ENCODE measurements around the gene PCBP3. TPM values are rescaled to one million over a fixed set of nuclear protein-coding genes. Genes with fewer than 3 reads are reported as not detected.
A peak's percentile ranks its signal among the peaks of the same experiment; 100 is the strongest.

Gene PCBP3
- total RNA-seq, 1 donor from 2014 or later: 2.5 TPM

GRCh38 chr21:45877171-45877438 lies 233.6 kb downstream of the PCBP3 start:
- no peak for DNase-seq (ENCODE audit: low spot score)
- Mint-ChIP-seq H3K36me3 (ENCODE audit: low read depth, unreplicated experiment) (no peaks in the 10 kb centered on the region), H3K27me3 (ENCODE audit: unreplicated experiment) (peaks cover 4% of the 10 kb centered on the region), H3K27ac (ENCODE audit: unreplicated experiment) (no peak overlapping the region), H3K9me3 (ENCODE audit: unreplicated experiment) (no peaks in the 10 kb centered on the region), H3K4me3 (ENCODE audit: unreplicated experiment) (no peak overlapping the region), H3K4me1 (ENCODE audit: unreplicated experiment) (no peaks in the 10 kb centered on the region)
- TF ChIP-seq, protein P1, sequence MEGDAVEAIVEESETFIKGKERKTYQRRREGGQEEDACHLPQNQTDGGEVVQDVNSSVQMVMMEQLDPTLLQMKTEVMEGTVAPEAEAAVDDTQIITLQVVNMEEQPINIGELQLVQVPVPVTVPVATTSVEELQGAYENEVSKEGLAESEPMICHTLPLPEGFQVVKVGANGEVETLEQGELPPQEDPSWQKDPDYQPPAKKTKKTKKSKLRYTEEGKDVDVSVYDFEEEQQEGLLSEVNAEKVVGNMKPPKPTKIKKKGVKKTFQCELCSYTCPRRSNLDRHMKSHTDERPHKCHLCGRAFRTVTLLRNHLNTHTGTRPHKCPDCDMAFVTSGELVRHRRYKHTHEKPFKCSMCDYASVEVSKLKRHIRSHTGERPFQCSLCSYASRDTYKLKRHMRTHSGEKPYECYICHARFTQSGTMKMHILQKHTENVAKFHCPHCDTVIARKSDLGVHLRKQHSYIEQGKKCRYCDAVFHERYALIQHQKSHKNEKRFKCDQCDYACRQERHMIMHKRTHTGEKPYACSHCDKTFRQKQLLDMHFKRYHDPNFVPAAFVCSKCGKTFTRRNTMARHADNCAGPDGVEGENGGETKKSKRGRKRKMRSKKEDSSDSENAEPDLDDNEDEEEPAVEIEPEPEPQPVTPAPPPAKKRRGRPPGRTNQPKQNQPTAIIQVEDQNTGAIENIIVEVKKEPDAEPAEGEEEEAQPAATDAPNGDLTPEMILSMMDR (IDR thresholded peaks at IDR 0.05; ENCODE audit: unreplicated experiment): no peak

- H3K9me3 Mint-ChIP-seq (ENCODE audit: unreplicated experiment): no peaks in the 10 kb centered on the region
- no peak overlapping the region for H3K4me3 Mint-ChIP-seq (ENCODE audit: unreplicated experiment)
- no peaks in the 10 kb centered on the region for H3K36me3 Mint-ChIP-seq (ENCODE audit: low read depth, unreplicated experiment)
- no peaks in the 10 kb centered on the region for H3K4me1 Mint-ChIP-seq (ENCODE audit: unreplicated experiment)
- DNase-seq (ENCODE audit: low spot score): no peak
- TF ChIP-seq, protein P1 (IDR thresholded peaks at IDR 0.05; ENCODE audit: unreplicated experiment): no peak
- no peak overlapping the region for H3K27ac Mint-ChIP-seq (ENCODE audit: unreplicated experiment)
- peaks cover 4% of the 10 kb centered on the region for H3K27me3 Mint-ChIP-seq (ENCODE audit: unreplicated experiment)
Measured at GRCh38 chr21:45877821-45878469, 234.4 kb downstream of the PCBP3 start.

DNA sequence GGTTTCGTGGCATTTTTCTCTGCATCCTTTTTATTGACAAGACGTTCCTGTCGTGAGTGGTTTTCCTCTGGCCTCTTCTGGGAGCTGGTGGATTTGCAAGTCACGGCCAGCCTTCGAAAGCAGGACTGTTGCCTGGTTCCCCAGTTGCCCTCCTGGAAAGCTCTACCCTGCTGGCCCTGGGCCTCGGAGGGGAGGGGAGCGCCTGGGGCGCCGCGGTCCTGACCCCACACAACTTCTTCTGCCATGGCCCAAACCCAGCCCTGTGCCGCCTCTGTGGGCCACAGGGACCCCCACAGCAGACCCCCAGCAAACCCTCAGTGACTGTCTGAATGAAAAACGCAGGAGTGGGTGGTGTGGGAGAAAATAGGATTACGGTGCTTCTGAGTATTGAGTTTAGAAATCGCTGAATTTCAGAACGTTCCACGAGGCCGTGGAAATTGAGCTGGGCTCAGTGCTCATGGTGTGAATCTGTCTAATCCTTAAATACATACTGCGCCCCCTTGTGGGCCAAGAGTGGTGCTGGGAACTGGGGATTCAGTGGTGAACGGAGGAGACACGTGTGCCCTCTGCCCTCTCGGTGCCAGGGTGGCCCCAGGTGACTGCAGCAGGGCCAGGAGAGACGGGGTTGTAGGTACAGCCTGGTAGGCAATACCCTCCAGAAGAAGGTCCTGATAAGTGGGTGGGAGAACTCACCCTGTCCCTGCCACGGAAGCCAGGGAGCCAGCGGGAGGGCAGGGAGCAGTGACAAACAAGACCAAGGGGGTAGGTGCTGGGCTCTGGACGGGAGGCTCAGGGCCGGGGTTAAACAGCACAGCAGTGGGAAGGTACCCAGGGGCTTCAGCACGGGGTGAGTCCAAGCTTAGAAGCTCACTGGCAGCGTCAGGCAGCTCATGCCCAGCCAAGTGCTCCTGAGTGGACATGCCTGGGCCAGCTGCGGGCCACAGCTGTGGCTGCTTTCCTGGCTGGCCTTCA lies 236.9 kb downstream of the PCBP3 start:
- H3K4me1 Mint-ChIP-seq (ENCODE audit: unreplicated experiment): no peaks in the 10 kb centered on the region
- DNase-seq (ENCODE audit: low spot score): peak; percentile 81
- H3K27me3 Mint-ChIP-seq (ENCODE audit: unreplicated experiment): peaks cover 2% of the 10 kb centered on the region
- no peak overlapping the region for H3K27ac Mint-ChIP-seq (ENCODE audit: unreplicated experiment)
- no peak overlapping the region for H3K4me3 Mint-ChIP-seq (ENCODE audit: unreplicated experiment)
- TF ChIP-seq, protein P1 (IDR thresholded peaks at IDR 0.05; ENCODE audit: unreplicated experiment): peak; percentile 79
- H3K9me3 Mint-ChIP-seq (ENCODE audit: unreplicated experiment): no peaks in the 10 kb centered on the region
- no peaks in the 10 kb centered on the region for H3K36me3 Mint-ChIP-seq (ENCODE audit: low read depth, unreplicated experiment)

DNA sequence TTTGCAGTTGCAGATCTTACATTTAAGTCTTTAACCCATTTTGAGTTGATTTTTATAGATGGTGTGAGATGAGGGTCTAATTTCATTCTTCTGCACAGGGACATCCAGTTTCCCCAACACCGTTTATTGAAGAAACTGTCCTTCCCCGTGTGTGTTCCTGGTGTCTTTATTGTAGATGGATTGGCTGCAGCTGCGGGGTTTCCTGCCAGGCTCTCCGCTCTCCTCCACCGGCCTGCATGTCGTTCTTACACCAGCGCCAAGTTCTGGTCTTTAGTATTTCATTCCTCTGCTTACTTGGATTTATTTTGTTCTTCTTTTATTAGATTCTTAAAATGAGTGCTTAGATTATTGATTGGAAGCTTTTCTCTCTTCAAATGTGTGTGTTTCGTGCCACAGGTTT lies 239.1 kb downstream of the PCBP3 start:
- TF ChIP-seq, protein P1 (IDR thresholded peaks at IDR 0.05; ENCODE audit: unreplicated experiment): no peak

GRCh38 chr21:45883090-45883489 lies 239.6 kb downstream of the PCBP3 start:
- no peak overlapping the region for H3K27ac Mint-ChIP-seq (ENCODE audit: unreplicated experiment)
- H3K36me3 Mint-ChIP-seq (ENCODE audit: low read depth, unreplicated experiment): no peaks in the 10 kb centered on the region
- H3K9me3 Mint-ChIP-seq (ENCODE audit: unreplicated experiment): no peaks in the 10 kb centered on the region
- no peak overlapping the region for H3K4me3 Mint-ChIP-seq (ENCODE audit: unreplicated experiment)
- H3K4me1 Mint-ChIP-seq (ENCODE audit: unreplicated experiment): no peaks in the 10 kb centered on the region
- TF ChIP-seq, protein P1 (IDR thresholded peaks at IDR 0.05; ENCODE audit: unreplicated experiment): no peak
- no peak for DNase-seq (ENCODE audit: low spot score)
- peaks cover 4% of the 10 kb centered on the region for H3K27me3 Mint-ChIP-seq (ENCODE audit: unreplicated experiment)

More for the DNA sequence above, 239.1 kb downstream of the PCBP3 start:
- Mint-ChIP-seq H3K9me3 (ENCODE audit: unreplicated experiment) (no peaks in the 10 kb centered on the region), H3K27ac (ENCODE audit: unreplicated experiment) (no peak overlapping the region), H3K4me1 (ENCODE audit: unreplicated experiment) (no peaks in the 10 kb centered on the region), H3K36me3 (ENCODE audit: low read depth, unreplicated experiment) (no peaks in the 10 kb centered on the region), H3K27me3 (ENCODE audit: unreplicated experiment) (peaks cover 4% of the 10 kb centered on the region), H3K4me3 (ENCODE audit: unreplicated experiment) (no peak overlapping the region)
- DNase-seq (ENCODE audit: low spot score): no peak
